Parathyroid adenoma (tissue), 2 donors: ENCODE data around the gene GPR156.

Experiments
- H2AFZ ChIP-seq: fragments of 300-600 bp; sonication (generic); one replicate; pipeline ENCODE4 v1.7.0; 2017; ENCODE audit warnings: antibody characterized with exemption, mild to moderate bottlenecking
- H3K27ac ChIP-seq: fragments of 300-600 bp; sonication (generic); one replicate; pipeline ENCODE4 v1.7.0; 2017
- H3K27me3 ChIP-seq: fragments of 300-600 bp; sonication (generic); one replicate; pipeline ENCODE4 v1.7.0; 2017; ENCODE audit warnings: low read length; ENCODE audit not compliant: control insufficient read depth, insufficient read depth
- H3K36me3 ChIP-seq: fragments of 300-600 bp; sonication (generic); one replicate; pipeline ENCODE4 v1.7.0; 2017; ENCODE audit warnings: low read length; ENCODE audit not compliant: control insufficient read depth, insufficient read depth
- H3K4me1 ChIP-seq: fragments of 300-600 bp; sonication (generic); one replicate; pipeline ENCODE4 v1.7.0; 2017; ENCODE audit warnings: control low read depth
- H3K4me2 ChIP-seq: fragments of 300-600 bp; sonication (generic); one replicate; pipeline ENCODE4 v1.7.0; 2017; ENCODE audit warnings: low read length
- H3K4me3 ChIP-seq: fragments of 300-600 bp; sonication (generic); one replicate; pipeline ENCODE4 v1.7.0; 2017; ENCODE audit warnings: low read depth, low read length
- H3K79me2 ChIP-seq: fragments of 300-600 bp; sonication (generic); one replicate; pipeline ENCODE4 v1.7.0; 2017; ENCODE audit warnings: control low read depth
- H3K9ac ChIP-seq: fragments of 300-600 bp; sonication (generic); one replicate; pipeline ENCODE4 v1.7.0; 2017; ENCODE audit warnings: mild to moderate bottlenecking
- H3K9me3 ChIP-seq: fragments of 300-600 bp; sonication (generic); one replicate; pipeline ENCODE4 v1.7.0; 2017; ENCODE audit warnings: low read length; ENCODE audit not compliant: control insufficient read depth
- TF ChIP-seq, protein P1 (sequence below): fragments of 300-600 bp; sonication (generic); IDR thresholded peaks from one replicate; pipeline ENCODE4 v1.7.0; 2017; ENCODE audit warnings: antibody characterized with exemption, mild to moderate bottlenecking
- donor health status: primary hyperparathyroidism.

GPR156 gene

GRCh38 chr3:120163816-120164215 is 121.2 kb downstream of the GPR156 start:
- Histone ChIP-seq H3K36me3 (no peaks in the 10 kb centered on the region), H3K9ac (no peak overlapping the region), H2AFZ (no peak overlapping the region), H3K4me1 (no peaks in the 10 kb centered on the region), H3K27me3 (no peaks in the 10 kb centered on the region), H3K4me3 (no peak overlapping the region), H3K9me3 (no peaks in the 10 kb centered on the region), H3K79me2 (no peaks in the 10 kb centered on the region), H3K27ac (no peak overlapping the region), H3K4me2 (no peak overlapping the region)
- TF ChIP-seq, protein P1, sequence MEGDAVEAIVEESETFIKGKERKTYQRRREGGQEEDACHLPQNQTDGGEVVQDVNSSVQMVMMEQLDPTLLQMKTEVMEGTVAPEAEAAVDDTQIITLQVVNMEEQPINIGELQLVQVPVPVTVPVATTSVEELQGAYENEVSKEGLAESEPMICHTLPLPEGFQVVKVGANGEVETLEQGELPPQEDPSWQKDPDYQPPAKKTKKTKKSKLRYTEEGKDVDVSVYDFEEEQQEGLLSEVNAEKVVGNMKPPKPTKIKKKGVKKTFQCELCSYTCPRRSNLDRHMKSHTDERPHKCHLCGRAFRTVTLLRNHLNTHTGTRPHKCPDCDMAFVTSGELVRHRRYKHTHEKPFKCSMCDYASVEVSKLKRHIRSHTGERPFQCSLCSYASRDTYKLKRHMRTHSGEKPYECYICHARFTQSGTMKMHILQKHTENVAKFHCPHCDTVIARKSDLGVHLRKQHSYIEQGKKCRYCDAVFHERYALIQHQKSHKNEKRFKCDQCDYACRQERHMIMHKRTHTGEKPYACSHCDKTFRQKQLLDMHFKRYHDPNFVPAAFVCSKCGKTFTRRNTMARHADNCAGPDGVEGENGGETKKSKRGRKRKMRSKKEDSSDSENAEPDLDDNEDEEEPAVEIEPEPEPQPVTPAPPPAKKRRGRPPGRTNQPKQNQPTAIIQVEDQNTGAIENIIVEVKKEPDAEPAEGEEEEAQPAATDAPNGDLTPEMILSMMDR, result no peak

GRCh38 chr3:120163026-120163425 is 122.0 kb downstream of the GPR156 start:
- TF ChIP-seq, protein P1, result no peak
- Histone ChIP-seq H3K4me3 (no peak overlapping the region), H3K27me3 (no peaks in the 10 kb centered on the region), H2AFZ (no peak overlapping the region), H3K9ac (no peak overlapping the region), H3K4me1 (no peaks in the 10 kb centered on the region), H3K79me2 (no peaks in the 10 kb centered on the region), H3K36me3 (no peaks in the 10 kb centered on the region), H3K27ac (no peak overlapping the region), H3K4me2 (no peak overlapping the region), H3K9me3 (no peaks in the 10 kb centered on the region)

GRCh38 chr3:120162400-120162799 is 122.6 kb downstream of the GPR156 start:
- H3K79me2 ChIP-seq, result no peaks in the 10 kb centered on the region
- no peaks in the 10 kb centered on the region for H3K9me3 ChIP-seq
- no peak overlapping the region for H3K4me2 ChIP-seq
- H3K4me3 ChIP-seq, result no peak overlapping the region
- H3K36me3 ChIP-seq, result no peaks in the 10 kb centered on the region
- H2AFZ ChIP-seq, result no peak overlapping the region
- H3K27me3 ChIP-seq, result no peaks in the 10 kb centered on the region
- TF ChIP-seq, protein P1, result no peak
- no peaks in the 10 kb centered on the region for H3K4me1 ChIP-seq
- no peak overlapping the region for H3K9ac ChIP-seq
- no peak overlapping the region for H3K27ac ChIP-seq

- H3K9ac ChIP-seq, result no peak overlapping the region
- H3K4me3 ChIP-seq, result no peak overlapping the region
- no peaks in the 10 kb centered on the region for H3K79me2 ChIP-seq
- no peak overlapping the region for H3K27ac ChIP-seq
- no peaks in the 10 kb centered on the region for H3K4me1 ChIP-seq
- TF ChIP-seq, protein P1, result no peak
- H3K4me2 ChIP-seq, result no peak overlapping the region
- H3K36me3 ChIP-seq, result no peaks in the 10 kb centered on the region
- H3K27me3 ChIP-seq, result no peaks in the 10 kb centered on the region
- no peak overlapping the region for H2AFZ ChIP-seq
- H3K9me3 ChIP-seq, result no peaks in the 10 kb centered on the region
Observed at GRCh38 chr3:120161902-120162301, 123.1 kb downstream of the GPR156 start.

DNA sequence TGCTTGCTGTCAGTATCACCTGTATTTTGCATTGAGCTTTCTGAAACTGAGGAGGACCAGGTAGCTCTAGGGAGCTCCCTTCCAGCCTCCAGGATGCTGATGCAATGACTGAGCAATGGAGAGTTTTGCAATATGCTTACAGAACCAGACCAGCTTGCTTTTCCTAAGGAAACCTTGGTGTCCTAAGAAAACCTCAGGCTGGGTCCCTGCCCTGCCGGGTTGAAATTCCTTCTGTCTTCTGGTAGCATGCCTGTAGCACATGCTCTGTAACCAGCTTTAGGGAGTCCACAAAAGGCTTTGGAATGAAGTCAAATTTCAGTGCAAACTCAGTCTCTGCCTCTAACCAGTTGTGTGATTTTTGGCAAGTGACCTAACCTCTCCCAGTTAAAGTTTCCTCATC is 125.0 kb downstream of the GPR156 start:
- Histone ChIP-seq H3K27ac (no peak overlapping the region), H3K4me1 (no peaks in the 10 kb centered on the region), H3K36me3 (no peaks in the 10 kb centered on the region), H3K9ac (no peak overlapping the region), H3K4me3 (no peak overlapping the region), H3K9me3 (no peaks in the 10 kb centered on the region), H3K4me2 (no peak overlapping the region), H3K79me2 (no peaks in the 10 kb centered on the region), H2AFZ (no peak overlapping the region), H3K27me3 (no peaks in the 10 kb centered on the region)
- TF ChIP-seq, protein P1, result no peak
